Neural crest cell (in vitro differentiated cells): ENCODE results near the gene WHRN. TPM values are rescaled to one million over a fixed set of nuclear protein-coding genes. Genes with fewer than 3 reads are reported as not detected.

Source experiments
- DNase-seq: peaks from one replicate; pipeline ENCODE4 v3.0.0; 2021; ENCODE audit warnings: low read depth, mixed read lengths, low spot score
- H3K27ac Mint-ChIP-seq: one replicate; pipeline ENCODE4 v1.8.0; 2021; ENCODE audit warnings: mild to moderate bottlenecking, mixed read lengths; ENCODE audit not compliant: unreplicated experiment
- H3K27me3 Mint-ChIP-seq: 2 replicates; pipeline ENCODE4 v1.8.0; 2021; ENCODE audit warnings: low read depth, mild to moderate bottlenecking, mixed read lengths
- H3K36me3 Mint-ChIP-seq: 2 replicates; pipeline ENCODE4 v1.8.0; 2021; ENCODE audit warnings: low read depth, mild to moderate bottlenecking, mixed read lengths
- H3K4me1 Mint-ChIP-seq: 2 replicates; pipeline ENCODE4 v1.8.0; 2021; ENCODE audit warnings: mixed read lengths
- H3K4me3 Mint-ChIP-seq: one replicate; pipeline ENCODE4 v1.8.0; 2021; ENCODE audit warnings: mild to moderate bottlenecking, mixed read lengths
- H3K9me3 Mint-ChIP-seq: 2 replicates; pipeline ENCODE4 v1.8.0; 2021; ENCODE audit warnings: mixed read lengths
- total RNA-seq: library from RNA; stranded (reverse); gene quantifications from 2 replicates; pipeline ENCODE4 v1.2.1, GENCODE V29; 2021
- TF ChIP-seq, protein P1 (sequence below): fragments of 200-600 bp; sonication (generic); conservative IDR thresholded peaks from 2 replicates; pipeline ENCODE4 v1.5.0; 2021; ENCODE audit warnings: antibody characterized with exemption, mild to moderate bottlenecking

WHRN gene
- total RNA-seq, 1 donor from 2014 or later = 8.9 TPM

DNA sequence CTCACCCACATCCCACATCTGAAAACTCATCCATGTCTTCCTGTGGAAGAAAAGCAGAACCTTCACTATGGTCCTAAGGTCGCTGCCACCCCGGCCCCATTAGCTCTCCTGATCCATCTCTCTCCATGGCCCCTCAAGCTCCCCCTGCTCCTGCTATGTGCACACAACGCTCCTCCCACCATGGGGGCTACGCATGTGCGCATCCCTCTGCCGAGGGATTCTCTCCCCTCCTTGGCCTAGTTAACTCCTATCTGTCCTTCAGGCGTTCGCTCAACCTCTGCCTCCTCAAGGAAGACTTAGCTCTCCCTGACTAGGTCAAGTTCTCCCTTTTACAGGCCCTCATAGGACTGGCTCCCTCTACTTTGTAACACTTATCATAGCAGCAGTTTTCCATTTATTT, 127.3 kb downstream of the WHRN start:
- peaks cover 15% of the 10 kb centered on the region for H3K4me1 Mint-ChIP-seq
- H3K9me3 Mint-ChIP-seq = no peaks in the 10 kb centered on the region
- TF ChIP-seq, protein P1, sequence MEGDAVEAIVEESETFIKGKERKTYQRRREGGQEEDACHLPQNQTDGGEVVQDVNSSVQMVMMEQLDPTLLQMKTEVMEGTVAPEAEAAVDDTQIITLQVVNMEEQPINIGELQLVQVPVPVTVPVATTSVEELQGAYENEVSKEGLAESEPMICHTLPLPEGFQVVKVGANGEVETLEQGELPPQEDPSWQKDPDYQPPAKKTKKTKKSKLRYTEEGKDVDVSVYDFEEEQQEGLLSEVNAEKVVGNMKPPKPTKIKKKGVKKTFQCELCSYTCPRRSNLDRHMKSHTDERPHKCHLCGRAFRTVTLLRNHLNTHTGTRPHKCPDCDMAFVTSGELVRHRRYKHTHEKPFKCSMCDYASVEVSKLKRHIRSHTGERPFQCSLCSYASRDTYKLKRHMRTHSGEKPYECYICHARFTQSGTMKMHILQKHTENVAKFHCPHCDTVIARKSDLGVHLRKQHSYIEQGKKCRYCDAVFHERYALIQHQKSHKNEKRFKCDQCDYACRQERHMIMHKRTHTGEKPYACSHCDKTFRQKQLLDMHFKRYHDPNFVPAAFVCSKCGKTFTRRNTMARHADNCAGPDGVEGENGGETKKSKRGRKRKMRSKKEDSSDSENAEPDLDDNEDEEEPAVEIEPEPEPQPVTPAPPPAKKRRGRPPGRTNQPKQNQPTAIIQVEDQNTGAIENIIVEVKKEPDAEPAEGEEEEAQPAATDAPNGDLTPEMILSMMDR = no peak
- DNase-seq = no peak
- H3K27ac Mint-ChIP-seq = no peak overlapping the region
- no peaks in the 10 kb centered on the region for H3K27me3 Mint-ChIP-seq
- H3K4me3 Mint-ChIP-seq = no peak overlapping the region
- peaks cover 3% of the 10 kb centered on the region for H3K36me3 Mint-ChIP-seq

DNA sequence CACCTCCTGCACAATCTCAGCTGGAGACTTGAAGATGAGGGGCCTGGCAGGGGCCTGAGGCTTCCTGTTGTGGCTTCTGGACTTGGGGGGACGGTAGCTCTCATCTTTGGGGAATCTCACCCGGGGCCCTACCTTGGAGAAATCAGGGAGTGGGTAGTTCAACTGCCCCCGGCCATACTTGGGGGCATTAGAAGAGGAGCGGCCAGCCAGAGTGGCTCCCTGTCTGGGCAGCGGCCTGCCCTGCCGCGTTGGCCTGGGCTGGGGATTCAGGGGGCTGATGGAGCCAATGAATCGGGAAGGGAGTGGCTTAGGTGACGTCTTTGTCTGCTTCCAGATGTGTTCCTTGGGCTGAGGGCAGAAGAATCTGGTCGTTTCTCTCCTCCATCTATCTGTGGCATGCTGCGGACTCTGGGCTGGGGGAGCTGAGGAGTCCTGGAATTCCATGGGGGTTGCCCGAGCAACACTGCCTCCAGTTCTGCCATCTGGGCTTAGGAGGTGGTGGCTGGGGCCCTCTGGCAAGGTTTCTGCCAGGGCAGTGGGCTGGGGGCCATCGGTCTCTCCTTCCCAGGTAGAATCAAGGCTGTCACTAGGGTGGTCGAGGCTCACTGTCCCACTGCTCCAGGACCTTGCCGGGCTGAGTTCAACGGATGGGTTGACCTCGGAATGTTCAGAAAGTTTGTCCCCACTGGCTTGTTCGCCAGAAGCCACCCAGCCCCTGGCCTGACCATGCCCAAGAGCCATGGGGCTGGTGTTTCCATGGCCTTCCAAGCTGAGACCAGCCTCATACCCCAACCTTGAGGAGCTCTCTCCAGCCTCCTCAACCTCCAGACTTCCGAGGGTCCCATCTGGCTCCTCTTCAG, 128.5 kb downstream of the WHRN start:
- no peaks in the 10 kb centered on the region for H3K9me3 Mint-ChIP-seq
- H3K27me3 Mint-ChIP-seq = no peaks in the 10 kb centered on the region
- TF ChIP-seq, protein P1 = no peak
- H3K36me3 Mint-ChIP-seq = peaks cover 3% of the 10 kb centered on the region
- DNase-seq = no peak
- H3K4me1 Mint-ChIP-seq = peaks cover 9% of the 10 kb centered on the region
- H3K4me3 Mint-ChIP-seq = no peak overlapping the region
- no peak overlapping the region for H3K27ac Mint-ChIP-seq

DNA sequence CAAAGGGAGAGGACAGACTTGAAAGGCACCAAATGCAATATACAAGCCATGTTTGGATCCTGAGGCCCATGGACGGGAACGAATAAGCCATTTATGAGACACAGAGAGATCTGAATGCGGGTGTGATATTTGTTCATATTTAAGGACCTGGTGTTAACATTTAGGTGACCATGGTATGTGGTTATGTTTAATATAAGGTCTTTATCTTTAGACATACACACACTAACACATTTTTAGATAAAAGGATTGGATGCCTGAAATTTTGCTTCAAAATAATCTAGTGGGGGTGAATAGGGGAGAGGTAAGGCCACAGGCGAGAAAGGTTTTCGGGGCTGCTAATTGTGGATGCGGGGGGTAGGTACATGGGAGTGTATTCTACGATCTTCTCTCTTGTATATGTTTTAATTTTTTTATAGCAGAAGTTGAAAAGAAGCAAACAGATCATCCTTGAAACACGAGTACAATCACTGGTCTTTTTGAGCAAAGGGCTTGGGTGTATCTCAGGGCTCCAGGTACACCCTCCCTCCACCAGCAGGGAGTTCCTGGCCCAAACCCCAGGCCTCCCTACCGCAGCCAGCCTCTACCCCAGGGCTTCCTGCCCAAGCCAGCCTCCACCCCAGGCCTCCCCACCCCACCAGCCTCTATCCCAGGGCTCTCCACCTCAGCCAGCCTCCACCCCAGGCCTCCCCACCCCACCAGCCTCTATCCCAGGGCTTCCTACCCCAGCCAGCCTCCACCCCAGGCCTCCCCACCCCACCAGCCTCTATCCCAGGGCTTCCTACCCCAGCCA, 129.7 kb downstream of the WHRN start:
- TF ChIP-seq, protein P1 = no peak
- peak overlapping the region; percentile 4 for H3K27ac Mint-ChIP-seq

DNA sequence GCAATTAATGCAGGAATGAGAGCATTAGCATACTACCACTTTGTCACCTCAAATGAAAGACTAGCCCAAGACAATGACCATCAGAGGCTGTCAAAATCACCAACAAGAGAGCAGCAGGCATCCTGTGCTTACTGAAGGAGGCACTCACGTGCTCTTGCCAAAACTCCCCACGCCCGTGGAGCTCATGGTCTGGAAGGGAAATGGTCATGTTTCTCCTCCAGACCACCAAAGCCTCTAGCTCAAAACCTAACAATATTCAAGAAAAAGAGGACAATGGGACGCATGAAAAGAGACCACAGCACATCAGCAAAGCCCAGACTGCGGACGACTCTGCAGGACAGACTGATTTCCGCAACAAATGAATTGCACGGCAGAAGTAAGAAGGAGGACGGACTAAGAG, 130.3 kb downstream of the WHRN start:
- peak overlapping the region; percentile 4 for H3K27ac Mint-ChIP-seq
- H3K4me3 Mint-ChIP-seq = no peak overlapping the region
- H3K36me3 Mint-ChIP-seq = no peaks in the 10 kb centered on the region
- no peaks in the 10 kb centered on the region for H3K9me3 Mint-ChIP-seq
- peaks cover 23% of the 10 kb centered on the region for H3K4me1 Mint-ChIP-seq
- TF ChIP-seq, protein P1 = no peak
- no peaks in the 10 kb centered on the region for H3K27me3 Mint-ChIP-seq
- no peak for DNase-seq

More for the DNA sequence above, 129.7 kb downstream of the WHRN start:
- Mint-ChIP-seq H3K27me3 (no peaks in the 10 kb centered on the region), H3K36me3 (peaks cover 3% of the 10 kb centered on the region), H3K9me3 (no peaks in the 10 kb centered on the region), H3K4me3 (no peak overlapping the region), H3K4me1 (peaks cover 17% of the 10 kb centered on the region)
- no peak for DNase-seq

DNA sequence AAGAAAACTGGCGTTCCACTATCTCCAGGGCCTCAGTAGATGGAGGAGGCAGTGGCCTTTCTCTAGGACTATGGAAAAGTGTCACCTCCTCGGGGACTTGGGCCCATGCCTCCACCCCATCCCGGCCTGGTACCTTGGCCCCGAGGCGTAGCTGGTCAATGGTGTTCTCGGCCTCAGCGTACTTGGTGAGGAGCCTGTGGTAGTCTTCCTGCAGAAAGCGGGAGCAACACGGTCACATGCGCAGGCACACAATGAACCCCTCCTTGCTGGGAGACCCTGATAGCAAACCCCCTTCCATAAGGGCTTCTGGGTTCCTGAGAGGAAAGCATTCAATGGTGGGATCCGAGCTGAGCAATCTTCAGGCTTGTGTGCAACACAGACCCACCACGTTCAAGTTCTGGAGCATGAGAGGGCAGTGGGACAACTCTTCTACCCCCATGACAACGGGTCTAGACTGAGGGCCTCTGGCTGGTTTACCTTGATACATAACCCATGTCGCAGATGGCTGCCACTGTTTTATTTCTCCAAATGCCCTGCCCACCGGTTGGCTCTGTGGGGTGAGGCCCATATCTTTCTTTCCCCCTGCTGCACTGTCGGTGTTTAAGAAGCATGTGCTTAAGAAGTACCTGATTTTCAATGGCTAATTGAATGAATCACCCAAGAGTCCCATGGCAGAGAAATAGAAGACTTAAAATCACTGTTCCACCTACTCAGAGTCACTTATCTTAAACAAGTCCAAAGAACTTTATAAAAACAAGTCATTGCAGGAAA, 131.1 kb downstream of the WHRN start:
- no peaks in the 10 kb centered on the region for H3K27me3 Mint-ChIP-seq
- H3K4me1 Mint-ChIP-seq = peaks cover 29% of the 10 kb centered on the region
- DNase-seq = no peak
- TF ChIP-seq, protein P1 = no peak
- peaks cover 5% of the 10 kb centered on the region for H3K36me3 Mint-ChIP-seq
- H3K4me3 Mint-ChIP-seq = no peak overlapping the region
- peaks cover 4% of the 10 kb centered on the region for H3K9me3 Mint-ChIP-seq
- H3K27ac Mint-ChIP-seq = no peak overlapping the region
